Psoas muscle (tissue), 8 donors: ENCODE results near the gene UAP1L1. TPM values are rescaled to one million over a fixed set of nuclear protein-coding genes. Genes with fewer than 3 reads are reported as not detected.

Source experiments
- ATAC-seq, 4 donors: fragments of 200-7000 bp; cut with Tn5 transposase; one replicate each; pipeline ENCODE4 v1.9.1; 2020; ENCODE audit warnings: moderate library complexity in 3 of 4, mild to moderate bottlenecking in 2 of 4
- DNase-seq, 2 donors: peaks; one replicate each; pipeline ENCODE4 v3.0.0-alpha.2; 2020
- H3K27ac ChIP-seq: fragments of 200-600 bp; one replicate; pipeline ENCODE4 v1.8.0; 2022
- H3K27me3 ChIP-seq, 3 donors: fragments of 200-600 bp in 1 of 3; one replicate each; pipeline versions ENCODE4 v1.6.1 to v1.8.0; 2013 to 2022; ENCODE audit warnings: low read length in 2 of 3, mild to moderate bottlenecking in 2 of 3, moderate library complexity in 1 of 3; ENCODE audit not compliant: insufficient read depth in 3 of 3
- H3K36me3 ChIP-seq, 2 donors: fragments of 200-600 bp in 1 of 2; one replicate each; pipeline versions ENCODE4 v1.6.1 to v1.8.0; 2013 to 2022; ENCODE audit warnings: low read depth in 1 of 2, mild to moderate bottlenecking in 1 of 2, moderate library complexity in 1 of 2; ENCODE audit not compliant: insufficient read depth in 1 of 2
- H3K4me1 ChIP-seq: fragments of 200-600 bp; one replicate; pipeline ENCODE4 v1.8.0; 2022
- H3K4me3 ChIP-seq: fragments of 200-600 bp; one replicate; pipeline ENCODE4 v1.8.0; 2022; ENCODE audit warnings: mild to moderate bottlenecking
- H3K9me3 ChIP-seq: fragments of 200-600 bp; one replicate; pipeline ENCODE4 v1.8.0; 2022
- CTCF ChIP-seq: fragments of 200-600 bp; IDR thresholded peaks from one replicate; pipeline ENCODE4 v1.8.0; 2022; ENCODE audit warnings: antibody characterized with exemption
- WGBS, 3 donors: extraction: QIAGEN DNeasy Blood & Tissue Kit; methylation state at CpG; one replicate each; pipeline versions ENCODE4 v1.1.6 to v1.1.7; 2013; 5-methylcytosine and 5-hydroxymethylcytosine counted together
- intact Hi-C, 2 donors: fragments of 100-400 bp; cut with DNase I; formaldehyde crosslinking; loops; one replicate each; pipeline versions ENCODE4 v1.11.0 to v1.14.2; 2022
- polyA plus RNA-seq, 3 donors: library from polyadenylated mRNA; stranded (reverse); fragments of 200-250 nt; gene quantifications; one replicate each; pipeline ENCODE4 v1.2.3, GENCODE V29; 2013
- total RNA-seq, 4 donors: library from RNA; stranded (reverse); fragmentation: NEBNext Ultra II Directional in 2 of 4; extraction: Animal tissue kit (Norgen Biotek cat#: 25700) in 2 of 4; gene quantifications; one replicate each; pipeline versions ENCODE4 v1.2.1 to v1.2.4, GENCODE V29; 2021 to 2023
- donor health status: healthy with polysubstance abuse.
- donor health status: DM: no; HTN: no; CAD: no; lungs with moderate emphysema.
- donor health status: Bipolar disorder and iron deficiency.
- donor health status: healthy.
- donor health status: DM: yes; HTN: yes; CAD: no.
- donor health status: DM: no; HTN: no; CAD: no.
- donor health status: DM: no; HTN: no; CAD: no.
- donor health status: DM: yes; HTN: yes; CAD: no.

Gene UAP1L1
- total and polyA plus RNA-seq, 7 donors: 1.5 to 4.5 (median 2.4) TPM

- no peaks in the 10 kb centered on the region for H3K27me3 ChIP-seq
- H3K4me3 ChIP-seq: peak overlapping the region; percentile 81
- no peak for TF ChIP-seq CTCF
- DNase-seq: no peak
- intact Hi-C loops: no loop called here
- no peak for ATAC-seq
- no peak overlapping the region for H3K27ac ChIP-seq
- H3K9me3 ChIP-seq: no peaks in the 10 kb centered on the region
- peaks cover 5% of the 10 kb centered on the region for H3K4me1 ChIP-seq
- peaks cover 0 to 42% of the 10 kb centered on the region in 2 donors for H3K36me3 ChIP-seq
- WGBS, 3 donors: 34 to 70% (median 65%) methylated on average over 24 to 59 of the region's 66 CpGs
Observed at GRCh38 chr9:137113385-137114159, 36.3 kb downstream of the UAP1L1 start.

DNA sequence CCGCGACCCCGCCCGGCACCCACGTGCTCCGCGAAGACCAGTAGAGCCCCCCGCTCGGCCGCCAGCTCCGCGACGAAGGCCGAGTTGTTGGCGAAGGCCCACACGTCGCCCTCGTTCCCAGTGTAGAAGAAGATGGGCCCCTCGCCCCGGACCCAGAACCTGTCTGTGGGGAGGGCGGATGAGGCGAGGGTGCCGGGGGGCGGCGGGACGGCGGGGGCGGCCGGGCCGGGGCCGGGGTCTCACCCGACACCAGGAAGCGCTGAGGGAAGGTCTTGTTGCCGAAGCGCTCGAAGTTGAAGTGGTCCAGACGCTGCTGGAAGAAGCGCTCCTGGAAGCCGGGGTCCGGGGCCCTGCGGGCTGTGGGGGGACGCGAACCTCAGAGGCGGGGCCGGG, 36.9 kb downstream of the UAP1L1 start:
- H3K4me1 ChIP-seq: peaks cover 5% of the 10 kb centered on the region
- H3K27ac ChIP-seq: peak overlapping the region; percentile 49
- H3K4me3 ChIP-seq: peak overlapping the region; percentile 81
- 0 to 1% (median 1%) methylated on average over 24 to 45 of the region's 45 CpGs for WGBS, 3 donors
- no peaks in the 10 kb centered on the region for H3K27me3 ChIP-seq
- intact Hi-C loops: no loop called here
- DNase-seq (no peak), ATAC-seq (peak in 3 of 4 donors; percentile 1 to 9 (median 7))
- H3K9me3 ChIP-seq: no peaks in the 10 kb centered on the region
- H3K36me3 ChIP-seq: peaks cover 0 to 36% of the 10 kb centered on the region in 2 donors
- no peak for TF ChIP-seq CTCF

DNA sequence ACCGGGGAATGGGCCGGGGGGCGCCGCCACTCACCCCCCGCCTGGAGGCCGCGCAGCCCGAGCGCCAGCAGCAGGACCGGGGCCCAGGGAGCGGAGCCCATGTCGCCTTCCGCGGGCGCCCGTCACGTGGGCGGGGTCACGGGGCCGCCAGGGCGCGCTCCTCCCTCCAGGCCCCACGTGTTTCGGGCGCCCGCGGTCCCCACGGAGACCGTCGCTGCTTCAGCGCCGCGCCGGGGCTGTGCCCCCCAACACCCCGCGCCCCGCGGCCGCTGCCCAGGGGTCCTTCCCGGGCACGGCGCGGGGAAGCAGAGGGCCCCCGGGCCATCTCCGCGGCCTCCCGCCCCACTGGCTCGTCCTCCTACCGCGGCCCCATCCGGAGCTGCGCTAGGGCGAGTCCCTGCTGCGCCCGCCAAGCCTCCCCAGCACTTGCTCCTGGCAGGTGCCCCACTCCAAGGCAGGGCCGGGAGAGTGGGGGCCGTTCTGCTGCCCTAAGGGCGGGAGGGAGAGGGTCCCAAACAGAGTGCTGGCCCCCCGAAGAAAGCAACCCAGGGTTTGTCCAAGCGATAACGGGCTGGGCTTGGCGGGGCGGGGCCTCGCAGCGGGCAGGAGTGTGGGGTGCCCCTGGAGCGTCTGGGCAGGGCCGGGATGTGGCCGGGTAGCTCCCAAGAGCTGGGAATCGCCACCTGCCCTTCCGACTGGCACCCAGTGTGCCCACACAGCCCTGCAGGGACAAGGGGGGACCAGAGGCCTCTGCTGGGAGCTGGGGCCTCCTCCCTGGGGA, 37.5 kb downstream of the UAP1L1 start, which contains the start of gene DPP7:
Gene DPP7 (minus strand): TSS at position 121 of the 781 bp plus-strand sequence. CDS start 20 bp downstream, at position 101.
- Histone ChIP-seq H3K36me3 (peaks cover 0 to 30% of the 10 kb centered on the region in 2 donors), H3K27me3 (no peaks in the 10 kb centered on the region), H3K4me3 (peak within 1 kb of the TSS; percentile 81), H3K27ac (peak within 1 kb of the TSS; percentile 49), H3K4me1 (peaks cover 5% of the 10 kb centered on the region), H3K9me3 (no peaks in the 10 kb centered on the region)
- TF ChIP-seq CTCF: no peak
- WGBS, 3 donors: 3 to 8% (median 4%) methylated on average over 47 to 70 of the region's 70 CpGs
- DNase-seq: peak; percentile 77 to 87
- peak; percentile 83 to 95 (median 92) for ATAC-seq
- intact Hi-C loops: no loop called here

DNA sequence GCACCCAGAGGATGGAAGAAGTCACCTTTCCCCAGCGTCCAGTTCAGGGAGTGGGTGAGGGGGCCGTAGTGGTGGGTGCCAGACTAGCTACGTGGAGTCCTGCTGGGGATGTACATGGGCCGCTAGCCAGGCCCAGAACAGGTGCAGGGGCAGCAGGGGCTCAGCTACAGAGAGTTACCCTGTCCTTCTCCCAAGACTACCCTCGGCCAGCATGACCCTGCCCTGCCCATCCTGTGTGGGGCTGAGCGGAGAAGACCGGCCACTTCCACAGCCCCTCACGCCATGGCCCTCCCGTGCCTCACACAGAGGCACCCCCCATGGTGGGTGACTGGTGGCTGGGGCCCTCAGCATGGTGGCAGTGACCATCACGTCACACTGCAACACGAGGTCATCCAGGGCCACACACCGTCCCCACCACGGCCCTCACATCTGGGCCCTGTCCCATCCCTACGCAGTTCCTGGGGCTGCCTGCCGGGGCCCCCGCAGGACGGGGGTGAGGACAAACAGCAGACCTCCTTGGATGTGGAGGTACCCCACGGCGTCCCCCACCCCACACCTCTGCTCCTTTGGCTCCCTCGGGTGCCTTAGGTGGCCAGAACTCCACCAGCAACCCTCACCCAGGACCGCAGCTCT, 38.2 kb downstream of the UAP1L1 start:
- TF ChIP-seq CTCF: no peak
- H3K27me3 ChIP-seq: no peaks in the 10 kb centered on the region
- no peak overlapping the region for H3K27ac ChIP-seq
- H3K36me3 ChIP-seq: peaks cover 0 to 23% of the 10 kb centered on the region in 2 donors
- peak in 3 of 4 donors; percentile 5 to 8 (median 7) for ATAC-seq
- peak overlapping the region; percentile 81 for H3K4me3 ChIP-seq
- peaks cover 5% of the 10 kb centered on the region for H3K4me1 ChIP-seq
- 63 to 74% (median 68%) methylated on average over 20 to 21 of the region's 21 CpGs for WGBS, 3 donors
- no peak for DNase-seq
- intact Hi-C loops: no loop called here
- H3K9me3 ChIP-seq: no peaks in the 10 kb centered on the region
